Dermis microvascular lymphatic vessel endothelial cell (primary cell): ENCODE measurements around the gene SLC16A4. TPM values are rescaled to one million over a fixed set of nuclear protein-coding genes. Genes with fewer than 3 reads are reported as not detected.

ENCODE experiments used
- DNase-seq, 2 donors: peaks; one replicate each; pipeline versions ENCODE4 v3.0.0 to v3.0.0-alpha.2; 2010; ENCODE audit warnings: low read depth in 2 of 2
- total RNA-seq: library from RNA; depleted of rRNA; stranded (reverse); fragments of >200 nt; gene quantifications from 2 replicates; pipeline ENCODE4 v1.2.1, GENCODE V29; 2014

SLC16A4 gene
- total RNA-seq, 1 donor from 2014 or later: 0.13 TPM

DNA sequence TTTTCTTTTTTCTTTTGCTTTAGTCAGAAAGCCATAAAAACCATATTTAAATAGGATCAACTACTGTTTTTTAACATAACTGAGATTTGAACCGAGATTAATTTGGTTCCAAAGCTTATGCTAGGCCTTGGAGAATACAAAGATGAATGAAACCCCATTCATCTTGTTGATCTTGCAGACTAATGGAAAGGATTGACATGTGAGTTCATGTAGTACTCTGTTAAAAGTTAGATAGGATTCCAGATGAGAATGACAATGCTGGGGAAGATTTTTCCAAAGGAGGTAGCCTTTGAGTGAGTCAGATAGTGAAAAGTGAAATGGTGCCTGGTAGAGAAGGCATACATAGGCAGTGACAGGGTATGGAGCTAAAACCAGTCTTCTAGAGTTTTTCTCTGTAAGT, 29.0 kb downstream of the SLC16A4 start:
- DNase-seq: no peak

DNA sequence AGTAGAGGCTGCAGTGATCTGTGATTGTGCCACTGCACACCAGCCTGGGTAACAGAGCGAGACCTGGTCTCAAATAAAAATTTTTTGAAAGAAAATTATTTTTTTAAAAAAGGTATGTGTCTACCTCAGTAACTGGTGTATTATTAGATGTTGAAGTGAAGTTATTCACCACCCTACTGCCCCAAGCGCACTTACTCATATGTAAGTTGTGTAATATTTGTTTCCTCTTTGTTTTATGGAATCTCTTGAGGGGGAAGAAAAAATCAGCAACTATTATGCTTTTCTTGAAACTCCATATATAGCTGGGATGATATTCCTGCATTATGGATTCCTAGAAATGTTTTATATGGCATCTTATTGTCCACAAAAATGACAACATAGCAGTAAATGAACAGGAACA, 30.4 kb downstream of the SLC16A4 start:
- DNase-seq: no peak

DNA sequence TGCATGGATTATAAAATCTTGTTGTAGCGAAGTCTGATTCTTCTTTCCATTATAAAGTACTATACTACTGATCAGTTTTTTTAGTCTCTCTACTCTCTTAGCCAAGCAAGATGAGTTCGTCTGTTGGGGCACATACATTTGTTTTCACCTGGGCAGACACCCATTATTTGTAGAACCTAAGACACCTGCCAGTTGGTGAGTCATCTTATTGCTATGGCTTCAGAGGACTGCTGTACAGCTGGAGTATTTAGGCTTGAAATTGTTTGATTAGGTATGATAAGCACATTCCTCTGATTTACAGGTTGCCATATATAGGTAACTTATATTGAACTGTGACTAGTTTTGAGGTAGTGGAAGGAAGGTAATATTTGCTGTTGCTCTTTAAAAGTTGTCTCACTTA, 34.4 kb downstream of the SLC16A4 start:
- DNase-seq: no peak

DNA sequence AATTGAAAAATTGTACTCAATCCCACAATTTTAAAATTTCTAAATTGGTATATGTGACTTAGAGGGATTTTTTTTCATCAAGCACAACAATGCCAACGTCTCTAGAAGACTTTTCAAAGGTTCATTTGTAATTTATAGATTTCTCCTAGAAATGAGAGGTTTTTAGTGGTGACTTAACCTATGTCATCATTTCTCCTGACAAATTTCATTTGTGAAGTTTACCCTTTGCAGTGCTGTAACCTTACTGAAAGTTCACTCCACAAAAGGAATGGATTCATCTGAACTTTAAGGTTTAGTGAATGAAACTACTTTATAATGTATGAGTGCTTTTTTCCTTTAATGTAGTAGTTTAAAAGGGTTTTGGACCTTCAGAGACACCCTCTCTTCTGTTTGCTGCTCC, 35.5 kb downstream of the SLC16A4 start:
- DNase-seq: no peak

DNA sequence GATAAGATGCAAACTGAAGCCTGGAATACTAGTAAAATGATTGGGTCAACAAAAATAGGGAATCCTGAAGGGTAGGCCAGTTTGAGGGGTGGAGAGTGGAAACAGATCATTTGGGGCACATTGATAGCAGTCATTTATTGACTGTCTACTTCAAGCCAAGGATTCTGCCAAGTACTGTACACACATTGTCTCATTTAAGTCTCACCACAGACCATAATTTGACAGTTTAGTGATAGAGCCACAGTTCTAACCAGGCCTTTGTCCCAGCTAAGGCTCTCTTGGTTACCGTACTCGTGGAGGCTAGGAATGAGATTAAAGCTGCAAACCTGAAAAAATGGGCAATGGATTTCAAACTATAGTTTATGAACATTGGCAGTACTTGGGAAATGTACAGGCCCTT, 40.5 kb downstream of the SLC16A4 start:
- no peak for DNase-seq

DNA sequence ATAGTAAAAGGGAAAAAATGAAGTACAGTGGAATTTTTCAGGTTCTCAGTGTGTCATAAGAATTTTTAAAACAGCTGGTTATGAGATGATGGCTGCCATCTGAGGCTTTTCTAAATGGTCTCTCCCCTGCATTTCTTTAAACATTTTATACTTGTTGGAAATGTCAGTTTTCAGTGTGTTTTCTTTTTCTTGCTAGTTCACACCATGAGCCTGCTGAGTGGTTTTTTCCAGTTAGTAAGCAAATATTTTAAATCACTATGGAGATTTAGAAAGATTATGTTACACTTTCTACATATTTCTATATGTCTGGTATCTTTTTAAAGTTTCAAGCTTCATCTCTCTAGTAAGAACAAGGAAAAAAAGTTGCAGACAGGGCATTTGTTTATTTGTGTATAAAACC, 42.1 kb downstream of the SLC16A4 start:
- no peak for DNase-seq

DNA sequence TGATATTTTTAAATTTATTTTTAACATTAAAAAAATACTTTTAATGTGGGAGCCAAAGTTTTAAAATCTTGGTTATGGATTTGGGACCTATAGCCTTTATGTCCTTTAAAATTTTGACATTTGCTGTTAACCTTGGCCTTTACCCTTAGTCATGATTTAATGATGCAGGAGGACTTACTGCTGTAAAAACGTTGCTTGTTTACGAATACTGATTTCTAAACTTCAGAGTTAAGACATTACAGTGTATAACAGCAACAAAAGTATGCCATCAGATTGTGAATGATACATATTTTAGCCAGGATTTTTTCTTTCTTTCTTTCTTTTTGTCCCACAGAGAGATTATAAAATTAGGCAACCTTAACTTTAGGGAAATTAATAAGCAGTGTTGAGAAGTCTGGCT, 42.8 kb downstream of the SLC16A4 start:
- DNase-seq: no peak

DNA sequence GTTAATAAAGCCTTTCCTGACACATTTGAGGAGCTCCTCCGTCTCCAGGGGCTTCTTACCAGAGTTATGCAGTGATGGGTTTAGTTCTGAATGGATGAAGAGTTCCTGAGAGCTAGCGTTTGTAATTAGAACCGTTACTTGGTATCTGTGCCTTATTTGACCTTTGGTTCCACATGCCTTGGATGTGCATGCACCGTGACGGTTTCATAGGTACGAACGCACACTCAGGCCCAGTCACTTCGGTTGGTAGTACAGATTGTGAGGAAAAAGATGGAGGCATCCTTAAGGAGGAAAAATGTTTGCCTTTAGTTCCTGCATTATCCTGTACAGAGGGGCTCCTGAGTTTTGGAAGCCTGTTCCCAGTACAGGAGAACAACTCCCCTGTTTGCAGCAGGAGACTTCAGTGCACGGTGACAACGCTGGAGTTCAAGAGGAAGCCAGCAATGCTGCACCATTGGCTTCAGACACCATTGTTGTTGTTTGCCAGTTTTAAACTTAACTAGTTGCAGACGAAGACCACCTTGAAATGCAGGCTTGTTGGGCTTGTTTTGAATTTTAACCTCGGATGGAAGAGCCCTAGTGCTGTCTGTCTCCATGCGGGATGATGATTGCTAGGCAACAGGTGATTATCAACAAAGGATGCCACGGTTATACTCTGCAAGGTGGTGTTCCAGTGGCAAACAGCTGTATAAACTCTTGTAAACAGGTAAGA, 43.5 kb downstream of the SLC16A4 start:
- no peak for DNase-seq

DNA sequence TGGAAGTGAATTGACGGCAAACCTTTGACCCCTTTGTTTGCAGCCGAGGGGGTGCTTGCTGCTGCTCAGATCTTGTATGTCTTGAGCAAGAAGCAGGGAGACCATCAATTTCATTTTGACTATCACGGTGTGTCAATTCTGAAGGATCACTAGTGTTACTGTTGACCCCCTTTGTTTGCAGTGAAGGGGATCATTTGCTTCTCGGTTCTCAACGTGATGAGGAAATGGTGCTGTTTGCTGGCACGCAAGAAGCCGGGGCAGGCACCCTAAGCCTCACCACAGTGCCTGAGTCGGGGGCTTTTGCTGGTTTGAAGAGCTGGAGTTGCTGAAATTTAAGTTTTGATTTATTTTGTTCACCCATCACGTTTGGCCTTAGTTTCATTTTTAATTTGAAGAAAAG, 44.1 kb downstream of the SLC16A4 start:
- no peak for DNase-seq

DNA sequence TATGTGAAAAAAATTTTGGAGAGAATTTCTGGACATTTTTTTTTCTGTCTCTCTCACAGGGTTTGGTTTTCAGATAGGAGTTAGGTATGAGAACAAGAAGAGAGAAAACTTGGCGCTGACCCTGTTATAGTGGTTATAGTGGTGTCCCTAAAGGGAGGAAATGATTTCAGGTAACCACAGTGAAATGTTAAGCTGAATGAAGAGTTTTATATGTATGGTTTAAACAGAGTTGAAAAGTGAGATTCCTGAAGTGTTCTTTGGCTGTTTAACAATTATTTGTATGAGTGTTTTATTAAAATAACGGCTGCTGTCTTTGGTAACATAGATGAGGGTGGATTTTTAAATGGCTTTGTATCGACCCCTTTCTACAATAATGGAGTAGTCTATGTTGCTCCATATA, 45.3 kb downstream of the SLC16A4 start:
- no peak for DNase-seq

DNA sequence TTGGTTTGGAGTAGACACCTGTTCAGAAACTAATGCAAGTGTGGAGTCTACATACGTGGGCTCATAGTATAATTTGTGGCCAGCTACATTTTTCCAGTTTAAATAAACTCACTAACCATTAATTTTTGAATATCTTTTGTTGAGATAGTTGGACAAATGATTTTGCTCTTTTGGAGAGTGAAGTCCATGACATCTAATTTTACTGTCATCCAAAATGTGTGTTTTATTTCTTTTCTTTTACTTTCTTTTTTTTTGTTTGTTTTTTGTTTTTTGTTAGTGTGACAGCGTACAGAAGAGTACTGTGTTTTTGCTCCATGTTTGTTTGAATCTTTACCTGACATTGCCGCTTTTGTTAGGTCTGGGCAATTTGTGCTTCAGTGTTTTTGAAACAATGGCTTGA, 46.7 kb downstream of the SLC16A4 start:
- DNase-seq: no peak

DNA sequence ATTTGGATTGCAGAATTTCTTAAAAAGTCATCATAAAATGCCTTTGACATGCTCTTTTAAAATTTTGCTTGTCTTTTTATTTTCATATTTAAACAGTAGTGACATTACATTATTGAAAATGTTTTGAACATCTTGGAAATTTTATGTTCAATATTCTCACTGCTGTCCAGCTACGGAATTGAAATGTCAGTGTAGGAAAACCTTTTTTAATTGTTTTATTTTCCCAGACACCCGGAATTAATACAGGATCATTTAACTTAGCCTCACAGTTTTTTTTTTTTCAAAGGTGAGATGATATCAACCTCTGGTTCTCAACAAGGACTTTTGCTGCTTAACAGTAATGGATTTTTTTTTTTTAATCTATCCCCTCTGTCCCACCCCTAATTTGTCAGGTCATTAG, 47.6 kb downstream of the SLC16A4 start:
- no peak for DNase-seq

DNA sequence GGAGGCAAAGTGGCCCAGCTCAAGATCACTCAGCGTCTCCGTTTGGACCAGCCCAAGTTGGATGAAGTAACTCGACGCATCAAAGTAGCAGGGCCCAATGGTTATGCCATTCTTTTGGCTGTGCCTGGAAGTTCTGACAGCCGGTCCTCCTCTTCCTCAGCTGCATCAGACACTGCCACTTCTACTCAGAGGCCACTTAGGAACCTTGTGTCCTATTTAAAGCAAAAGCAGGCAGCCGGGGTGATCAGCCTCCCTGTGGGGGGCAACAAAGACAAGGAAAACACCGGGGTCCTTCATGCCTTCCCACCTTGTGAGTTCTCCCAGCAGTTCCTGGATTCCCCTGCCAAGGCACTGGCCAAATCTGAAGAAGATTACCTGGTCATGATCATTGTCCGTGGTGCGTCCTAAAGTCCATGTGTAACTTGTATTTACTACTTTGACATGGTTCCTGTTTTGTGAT, 48.9 kb downstream of the SLC16A4 start:
- no peak for DNase-seq

DNA sequence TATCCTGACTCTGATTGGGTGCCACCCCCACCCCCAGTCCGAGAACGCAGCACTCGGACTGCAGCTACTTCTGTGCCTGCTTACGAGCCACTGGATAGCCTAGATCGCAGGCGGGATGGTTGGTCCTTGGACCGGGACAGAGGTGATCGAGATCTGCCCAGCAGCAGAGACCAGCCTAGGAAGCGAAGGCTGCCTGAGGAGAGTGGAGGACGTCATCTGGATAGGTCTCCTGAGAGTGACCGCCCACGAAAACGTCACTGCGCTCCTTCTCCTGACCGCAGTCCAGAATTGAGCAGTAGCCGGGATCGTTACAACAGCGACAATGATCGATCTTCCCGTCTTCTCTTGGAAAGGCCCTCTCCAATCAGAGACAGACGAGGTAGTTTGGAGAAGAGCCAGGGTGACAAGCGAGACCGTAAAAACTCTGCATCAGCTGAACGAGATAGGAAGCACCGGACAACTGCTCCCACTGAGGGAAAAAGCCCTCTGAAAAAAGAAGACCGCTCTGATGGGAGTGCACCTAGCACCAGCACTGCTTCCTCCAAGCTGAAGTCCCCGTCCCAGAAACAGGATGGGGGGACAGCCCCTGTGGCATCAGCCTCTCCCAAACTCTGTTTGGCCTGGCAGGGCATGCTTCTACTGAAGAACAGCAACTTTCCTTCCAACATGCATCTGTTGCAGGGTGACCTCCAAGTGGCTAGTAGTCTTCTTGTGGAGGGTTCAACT, 49.5 kb downstream of the SLC16A4 start:
- no peak for DNase-seq

DNA sequence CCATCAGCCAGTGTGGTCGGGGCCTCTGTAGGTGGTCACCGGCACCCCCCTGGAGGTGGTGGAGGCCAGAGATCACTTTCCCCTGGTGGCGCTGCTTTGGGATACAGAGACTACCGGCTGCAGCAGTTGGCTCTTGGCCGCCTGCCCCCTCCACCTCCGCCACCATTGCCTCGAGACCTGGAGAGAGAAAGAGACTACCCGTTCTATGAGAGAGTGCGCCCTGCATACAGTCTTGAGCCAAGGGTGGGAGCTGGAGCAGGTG, 50.7 kb downstream of the SLC16A4 start:
- DNase-seq: no peak

DNA sequence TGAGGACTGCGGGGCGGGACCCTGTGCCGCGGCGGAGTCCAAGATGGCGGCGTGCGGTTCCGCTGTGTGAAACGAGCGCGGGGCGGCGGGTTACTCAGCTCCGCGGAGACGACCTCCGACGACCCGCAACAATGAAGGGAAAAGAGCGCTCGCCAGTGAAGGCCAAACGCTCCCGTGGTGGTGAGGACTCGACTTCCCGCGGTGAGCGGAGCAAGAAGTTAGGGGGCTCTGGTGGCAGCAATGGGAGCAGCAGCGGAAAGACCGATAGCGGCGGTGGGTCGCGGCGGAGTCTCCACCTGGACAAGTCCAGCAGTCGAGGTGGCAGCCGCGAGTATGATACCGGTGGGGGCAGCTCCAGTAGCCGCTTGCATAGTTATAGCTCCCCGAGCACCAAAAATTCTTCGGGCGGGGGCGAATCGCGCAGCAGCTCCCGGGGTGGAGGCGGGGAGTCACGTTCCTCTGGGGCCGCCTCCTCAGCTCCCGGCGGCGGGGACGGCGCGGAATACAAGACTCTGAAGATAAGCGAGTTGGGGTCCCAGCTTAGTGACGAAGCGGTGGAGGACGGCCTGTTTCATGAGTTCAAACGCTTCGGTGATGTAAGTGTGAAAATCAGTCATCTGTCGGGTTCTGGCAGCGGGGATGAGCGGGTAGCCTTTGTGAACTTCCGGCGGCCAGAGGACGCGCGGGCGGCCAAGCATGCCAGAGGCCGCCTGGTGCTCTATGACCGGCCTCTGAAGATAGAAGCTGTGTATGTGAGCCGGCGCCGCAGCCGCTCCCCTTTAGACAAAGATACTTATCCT, 51.2 kb downstream of the SLC16A4 start:
- peak; percentile 48 to 54 for DNase-seq

DNA sequence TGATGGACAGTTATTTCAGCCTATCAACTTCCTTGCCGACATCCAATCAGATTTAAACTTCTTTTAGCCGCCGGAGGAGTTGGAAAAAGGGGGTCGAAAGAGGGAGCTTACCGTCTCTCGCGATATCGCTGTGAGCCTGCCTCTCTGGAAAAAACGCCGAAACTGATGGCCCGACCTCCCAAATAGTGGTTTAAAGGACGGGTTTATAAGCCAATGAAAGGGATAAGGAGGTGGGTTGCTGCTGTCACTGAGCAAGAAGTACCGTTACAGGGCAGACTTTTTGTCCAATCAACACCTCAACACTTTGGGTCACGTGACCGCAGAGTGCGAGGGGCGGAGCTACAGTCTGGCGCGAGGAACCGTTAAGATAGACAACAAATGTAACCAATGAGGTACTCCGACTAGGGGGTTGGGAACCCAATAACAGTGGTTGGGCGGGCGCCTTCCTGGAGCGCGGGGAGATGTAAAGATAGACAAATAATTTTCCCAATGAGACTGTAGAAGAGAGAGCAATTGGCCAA, 51.9 kb downstream of the SLC16A4 start, which contains the start of gene RBM15:
RBM15 (plus strand) TSS at position 492 of the 521 bp plus-strand sequence; CDS start at position 521, 29 bp downstream.
- peak; percentile 100 for DNase-seq

DNA sequence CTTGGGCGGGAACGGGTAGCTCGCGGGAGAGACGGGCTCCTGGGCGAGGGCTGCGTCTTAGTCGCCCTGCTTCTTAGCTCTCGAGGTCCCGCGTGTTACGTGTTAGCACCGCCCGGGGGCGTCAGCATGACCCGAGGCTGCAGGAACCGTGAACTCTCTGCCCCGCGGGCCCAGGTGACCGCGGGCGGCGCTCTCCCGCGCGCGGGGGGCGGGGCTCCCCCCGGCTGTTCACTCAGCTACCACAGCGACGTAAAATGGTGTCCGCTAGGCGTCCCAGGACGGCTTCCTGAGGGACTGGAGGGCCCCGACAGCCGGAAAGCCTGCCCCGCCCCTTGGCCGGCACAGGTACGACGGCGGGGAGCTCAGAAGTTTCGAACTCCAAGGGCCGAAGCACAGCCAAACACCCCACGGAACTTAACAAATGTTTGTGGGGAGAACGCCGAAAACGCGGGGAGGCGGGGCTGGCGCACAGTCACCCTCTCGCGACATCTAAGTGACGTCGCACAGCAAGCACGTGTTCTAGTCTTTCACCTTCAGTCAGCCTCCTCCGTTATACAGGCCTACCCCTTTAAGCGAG, 52.4 kb downstream of the SLC16A4 start:
- DNase-seq: peak in 1 of 2 donors; percentile 88

DNA sequence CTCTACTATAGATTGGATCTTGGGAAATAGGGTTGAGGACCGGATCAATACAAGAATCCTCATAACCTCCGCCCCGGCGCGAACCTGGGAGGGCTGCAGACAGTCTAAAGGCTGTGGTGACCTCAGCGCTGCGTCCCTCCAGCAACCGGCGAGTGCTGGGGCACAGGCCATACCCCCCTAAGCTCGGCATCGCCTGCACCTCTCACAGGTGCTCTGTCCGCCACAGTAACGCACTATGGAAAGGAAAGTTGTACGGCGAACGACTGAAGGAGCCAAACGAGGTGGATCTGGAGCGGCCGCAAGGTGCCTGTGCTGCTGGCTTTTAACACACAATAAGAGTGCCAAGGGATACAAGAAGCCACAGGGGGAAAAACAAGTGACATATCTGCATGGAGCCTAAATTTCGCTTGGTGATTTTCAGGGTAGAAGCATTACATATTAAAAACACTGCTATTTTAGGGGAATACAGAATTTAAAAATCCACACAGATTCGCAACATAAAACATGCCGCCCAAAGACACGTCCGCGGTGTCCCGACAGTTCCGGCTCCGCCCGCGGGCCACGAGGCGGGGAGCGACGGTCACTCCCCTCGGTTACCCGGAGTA, 53.0 kb downstream of the SLC16A4 start:
- peak in 1 of 2 donors; percentile 51 for DNase-seq

DNA sequence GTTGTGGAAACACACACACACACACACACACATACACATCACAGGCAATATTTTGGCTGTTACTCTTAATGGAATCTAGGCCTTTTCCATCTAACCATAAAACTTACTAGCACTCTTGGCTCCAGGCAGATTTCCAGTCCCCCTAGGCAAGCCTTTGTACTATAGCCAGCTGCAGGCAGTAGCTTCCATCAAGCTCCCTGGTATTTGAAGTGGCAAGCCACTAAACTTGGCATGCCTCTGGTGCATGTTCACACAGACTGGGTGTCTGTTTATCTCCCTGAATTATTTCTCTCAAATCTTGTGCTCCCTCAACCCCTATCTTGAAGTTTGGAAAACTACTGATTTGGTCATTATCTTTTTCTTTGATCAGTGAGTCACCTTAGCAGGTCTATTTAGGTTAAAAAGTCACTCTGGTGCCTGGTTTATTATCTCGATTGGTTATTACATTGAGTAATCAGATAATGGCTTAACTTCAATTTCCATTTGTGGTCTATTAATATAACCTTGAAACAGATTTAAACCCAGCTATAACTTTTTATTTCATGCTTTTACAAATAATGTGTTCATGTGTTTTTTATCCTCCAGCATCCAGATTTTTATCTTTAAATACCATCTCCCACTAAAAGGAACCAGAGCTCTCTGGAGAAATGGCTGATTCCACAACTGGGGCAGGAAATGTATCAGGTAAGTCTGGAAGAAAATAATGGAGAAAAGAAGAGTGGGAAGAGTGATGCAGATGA, 54.4 kb downstream of the SLC16A4 start:
- DNase-seq: no peak

DNA sequence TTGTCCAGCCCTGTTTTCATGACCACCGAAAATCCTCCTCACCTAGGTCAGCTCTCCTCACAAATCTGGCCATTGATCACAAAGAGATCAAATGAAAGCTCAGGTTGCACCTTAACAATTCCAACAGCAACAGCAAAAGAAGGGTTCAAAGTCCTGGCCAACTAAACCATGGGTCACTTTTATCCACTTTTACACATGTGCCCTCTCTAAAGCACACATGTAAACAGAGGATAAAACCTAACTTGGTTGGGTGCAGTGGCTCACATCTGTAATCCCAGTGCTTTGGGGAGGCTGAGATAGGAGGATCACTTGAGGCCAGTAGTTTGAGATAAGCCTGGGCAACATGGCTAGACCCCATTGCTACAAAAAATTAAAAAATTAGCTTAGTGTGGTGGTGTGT, 55.6 kb downstream of the SLC16A4 start:
- DNase-seq: no peak
